Fibroblast of skin of left biceps (primary cell): Measurements from ENCODE around the gene NCAPD2.
"Not testable (repeated sequence)": the region's sequence is repeated elsewhere in the genome, so short reads cannot be mapped to it uniquely, and the experiment has no call there.

Experiments used
- DNase-seq, 2 experiments: peaks; one replicate each; pipeline ENCODE4 v3.0.0-alpha.2; 2013; ENCODE audit warnings: low read depth in 2 of 2

The NCAPD2 gene

GRCh38 chr12:6550294-6551062 lies 56.6 kb downstream of the NCAPD2 start:
- DNase-seq = no peak

DNA sequence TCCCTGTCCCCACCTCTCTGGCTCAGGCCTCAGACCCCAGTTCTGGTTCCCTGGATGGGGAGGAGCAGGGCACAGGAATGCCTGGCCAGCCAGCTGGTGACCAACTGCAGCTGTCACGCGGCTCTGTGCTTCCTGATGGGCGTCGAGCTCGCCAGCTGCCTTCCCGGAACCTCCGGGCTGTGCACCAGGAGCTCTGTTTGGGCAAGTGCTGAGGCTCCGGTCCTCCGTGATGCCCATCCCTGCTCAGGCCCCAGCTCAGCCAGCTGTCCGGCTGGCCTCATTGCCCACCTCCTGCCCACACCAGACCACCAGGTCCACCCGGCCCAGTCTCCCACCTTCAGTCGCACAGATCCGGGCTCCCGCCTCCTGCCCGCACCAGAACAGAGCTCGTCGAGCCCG lies 57.2 kb downstream of the NCAPD2 start:
- DNase-seq = no peak

DNA sequence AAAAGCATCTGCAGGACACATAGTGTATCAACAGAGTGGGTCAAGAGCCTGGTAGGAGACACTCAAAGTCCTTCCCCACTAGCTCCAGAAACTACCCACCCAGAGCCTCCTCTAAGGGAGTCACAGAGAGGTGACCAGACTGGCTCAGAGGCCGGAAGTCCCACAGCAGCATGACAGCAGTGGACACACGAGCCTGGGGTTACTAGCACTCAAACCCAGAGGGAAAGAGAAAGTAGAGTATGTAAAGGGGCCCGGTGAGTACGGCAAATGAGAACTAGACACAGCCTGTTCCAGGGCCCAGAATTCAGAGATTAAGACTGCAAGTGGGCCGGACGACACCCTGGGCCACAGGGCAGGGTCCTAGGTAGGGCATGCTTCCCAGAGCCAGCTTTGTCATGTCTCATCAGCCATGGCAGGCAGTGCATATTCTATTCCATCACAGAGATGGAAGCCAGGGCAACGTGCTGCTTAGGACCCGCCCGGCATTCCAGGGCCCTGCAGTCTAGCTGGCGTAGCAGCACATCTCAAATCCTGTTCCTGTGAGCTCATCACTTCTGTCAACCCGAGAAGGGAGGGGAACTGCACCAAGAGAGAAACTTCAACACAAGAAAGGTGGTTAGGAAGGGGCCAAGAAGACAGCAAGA lies 57.7 kb downstream of the NCAPD2 start:
- DNase-seq = no peak

GRCh38 chr12:6552140-6552551 lies 58.2 kb downstream of the NCAPD2 start:
- no peak for DNase-seq

DNA sequence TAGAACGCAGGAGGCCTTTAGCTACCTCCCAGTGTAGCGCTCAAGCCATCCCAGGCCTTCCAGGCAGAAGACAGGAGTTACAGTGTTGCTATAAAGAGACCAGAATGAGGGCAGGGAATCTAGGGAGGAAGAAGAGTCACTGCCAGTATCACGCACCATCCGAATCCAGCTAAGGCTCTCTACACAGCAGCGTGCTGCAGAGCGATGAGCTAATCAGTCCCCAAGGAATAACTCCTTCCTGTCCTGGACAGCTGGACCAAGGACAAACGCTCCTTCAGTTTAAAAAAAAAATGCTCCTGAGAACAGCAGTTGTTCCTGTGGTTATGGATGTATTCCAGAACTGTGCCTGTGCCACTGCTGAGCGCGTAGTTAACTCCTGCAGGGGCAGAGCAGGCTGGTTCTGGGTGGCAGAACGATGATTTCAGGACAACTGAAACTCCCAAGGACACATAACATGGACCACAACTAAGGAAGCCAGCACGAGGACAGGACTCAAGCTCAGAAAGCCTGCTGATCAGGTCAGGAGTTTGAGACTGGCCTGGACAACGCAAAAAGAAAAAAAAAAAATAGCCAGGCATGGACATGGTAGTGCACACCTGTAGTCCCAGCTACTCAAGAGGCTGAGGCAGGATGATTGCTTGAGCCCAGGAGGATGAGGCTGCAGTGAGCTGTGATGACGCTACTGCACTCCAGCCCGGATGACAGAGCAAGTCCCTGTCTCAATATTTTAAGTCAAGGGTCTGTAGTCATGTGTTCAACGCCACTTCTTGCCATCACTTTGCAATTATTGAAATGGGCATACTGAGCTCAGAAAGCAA lies 59.4 kb downstream of the NCAPD2 start:
- DNase-seq = no peak

DNA sequence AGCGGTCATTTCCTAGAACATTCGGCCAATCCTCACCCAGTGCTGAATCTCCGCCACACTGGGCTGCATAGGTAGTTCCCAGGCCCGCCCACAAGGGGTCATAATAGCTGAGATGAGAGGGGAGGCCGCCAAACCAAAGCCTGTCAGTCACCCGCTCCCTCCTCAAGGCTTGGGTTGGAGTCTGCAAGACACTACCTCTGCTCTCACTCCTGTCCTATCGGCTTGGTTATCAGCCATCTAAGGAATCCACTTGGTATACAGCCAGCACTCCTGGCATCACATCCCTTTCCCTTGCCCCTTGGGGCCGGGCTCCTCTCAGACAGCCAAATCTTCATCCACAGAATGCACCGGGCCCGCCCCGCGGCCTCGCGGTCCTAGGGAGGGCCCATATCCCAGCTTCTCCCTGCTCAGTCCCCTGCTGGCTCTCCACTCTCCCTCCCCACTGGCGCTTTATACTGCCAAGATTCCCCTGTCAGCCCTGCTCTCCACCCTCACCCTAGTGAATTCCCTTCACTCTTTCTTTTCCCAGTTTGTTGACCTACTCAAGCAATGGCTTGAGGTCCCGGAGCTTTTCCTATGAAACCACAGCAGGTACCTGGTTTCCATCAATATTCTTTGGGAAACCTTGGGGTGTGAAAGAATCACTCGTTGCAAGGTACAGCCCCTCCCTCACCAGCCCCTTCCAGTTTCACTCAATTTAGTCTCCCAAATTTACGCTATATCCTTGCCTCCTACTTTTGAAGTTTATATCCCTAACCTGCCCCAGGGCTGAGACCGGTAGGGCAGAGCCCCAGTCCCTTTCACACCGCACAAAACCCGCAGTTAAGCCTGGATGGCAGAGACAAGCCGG lies 60.5 kb downstream of the NCAPD2 start:
- no peak for DNase-seq

- no peak for DNase-seq
These were observed 61.3 kb downstream of the NCAPD2 start for GRCh38 chr12:6555018-6555691.

DNA sequence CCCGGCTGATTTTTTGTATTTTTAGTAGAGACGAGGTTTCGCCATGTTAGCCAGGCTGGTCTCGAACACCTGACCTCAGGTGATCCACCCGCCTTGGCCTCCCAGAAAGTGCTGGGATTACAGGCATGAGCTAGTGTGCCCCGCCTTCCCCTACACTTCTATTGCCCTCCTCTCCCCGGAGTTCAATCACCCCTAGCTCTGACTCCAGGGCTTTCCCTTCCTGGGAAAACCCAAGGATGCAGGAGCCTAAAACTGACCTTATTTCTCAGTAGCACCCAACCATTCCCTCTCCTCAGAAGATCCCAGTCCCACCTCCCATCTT lies 62.6 kb downstream of the NCAPD2 start:
- DNase-seq = not testable (repeated sequence)

DNA sequence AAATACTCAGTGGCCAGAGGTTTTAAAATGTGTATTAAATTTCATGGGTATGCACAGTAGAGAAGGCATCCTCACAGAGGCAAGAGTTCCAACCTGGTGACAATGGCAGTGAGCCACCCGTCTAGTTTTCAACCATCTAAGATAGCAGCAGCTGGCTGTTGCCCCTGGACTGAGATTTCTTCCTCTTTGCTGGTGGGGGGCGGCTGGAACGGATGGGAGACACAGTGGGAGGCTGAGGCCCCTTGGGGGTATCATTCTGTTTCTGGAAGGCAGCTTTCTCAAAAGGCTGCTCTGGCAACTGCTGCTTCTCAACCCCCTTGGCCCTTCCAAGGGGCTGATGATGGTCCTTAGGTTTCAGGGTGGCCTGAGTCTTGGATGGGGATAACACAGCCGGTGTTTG lies 63.0 kb downstream of the NCAPD2 start:
- DNase-seq = no peak

GRCh38 chr12:6558014-6558760 lies 64.3 kb downstream of the NCAPD2 start:
- not testable (repeated sequence) for DNase-seq

DNA sequence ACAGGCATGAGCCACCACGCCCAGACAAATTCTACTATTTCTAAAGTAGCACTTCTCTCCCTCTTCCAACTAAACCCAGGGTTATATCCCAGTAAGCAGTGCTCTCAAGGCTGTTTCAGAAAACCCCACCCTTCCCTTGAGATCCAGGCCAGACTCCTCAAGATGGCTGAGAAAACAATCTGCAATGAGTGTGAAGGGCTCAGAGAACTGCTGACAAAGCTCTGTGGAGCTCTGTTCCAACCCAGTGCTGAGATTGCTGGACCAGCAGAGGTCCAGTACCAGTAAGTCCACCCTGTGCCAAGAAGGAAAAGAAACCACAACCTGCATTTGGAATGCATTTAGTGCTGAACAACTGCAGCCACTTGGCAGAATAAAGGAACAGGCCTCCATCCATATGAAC lies 65.6 kb downstream of the NCAPD2 start:
- DNase-seq = no peak

DNA sequence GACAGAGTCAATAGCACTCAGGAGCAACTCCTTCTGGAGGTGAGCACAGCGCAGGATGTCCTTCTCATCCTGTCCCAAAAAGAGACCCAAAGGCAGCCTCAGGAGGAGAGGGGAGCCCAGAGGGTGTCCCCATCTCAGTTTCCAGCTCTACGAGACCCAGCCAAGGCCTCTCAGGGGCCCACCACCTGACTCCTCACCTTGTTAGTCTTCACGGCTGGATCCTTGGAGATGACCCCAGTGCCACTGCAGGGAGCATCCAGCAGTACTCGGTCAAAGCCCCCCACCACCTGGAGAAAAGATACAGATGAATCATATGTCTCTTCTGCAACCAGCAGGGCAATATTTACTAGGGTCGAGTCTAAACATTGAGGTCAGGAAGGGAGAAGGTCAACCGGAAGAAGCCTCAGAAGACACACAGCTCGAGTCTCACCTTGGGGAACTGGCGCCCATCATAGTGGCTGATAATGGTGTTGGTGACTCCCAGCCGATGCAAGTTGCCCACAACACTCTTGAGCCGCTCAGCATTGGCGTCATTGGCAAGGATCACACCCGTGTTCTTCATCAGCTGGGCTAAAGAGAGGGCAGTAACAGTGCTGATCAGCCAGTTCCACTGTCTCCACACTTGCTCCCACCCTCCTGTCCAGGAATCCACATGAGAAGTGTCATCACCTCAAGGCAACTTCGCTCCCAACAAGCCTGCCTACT lies 66.8 kb downstream of the NCAPD2 start:
- no peak for DNase-seq

DNA sequence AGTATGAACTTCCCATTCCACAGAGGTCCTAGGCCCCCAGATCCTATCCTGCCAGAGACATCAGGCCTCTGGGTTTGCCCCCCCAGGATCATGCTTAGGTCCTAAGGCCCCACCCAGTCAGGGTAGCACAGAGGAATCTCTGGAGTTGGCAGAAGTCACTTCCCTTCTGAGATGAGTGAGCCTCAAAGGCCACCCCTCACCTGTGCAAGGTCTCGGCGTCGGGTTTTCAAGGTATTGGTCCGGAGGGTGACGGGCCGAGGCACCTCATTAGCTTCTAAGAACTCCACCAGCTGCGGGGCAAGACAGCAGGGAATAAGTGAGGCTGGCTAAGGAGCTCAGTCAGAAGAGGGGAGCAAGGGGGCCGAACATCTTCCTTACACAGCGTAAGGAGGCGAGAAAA lies 69.0 kb downstream of the NCAPD2 start:
- DNase-seq = no peak

DNA sequence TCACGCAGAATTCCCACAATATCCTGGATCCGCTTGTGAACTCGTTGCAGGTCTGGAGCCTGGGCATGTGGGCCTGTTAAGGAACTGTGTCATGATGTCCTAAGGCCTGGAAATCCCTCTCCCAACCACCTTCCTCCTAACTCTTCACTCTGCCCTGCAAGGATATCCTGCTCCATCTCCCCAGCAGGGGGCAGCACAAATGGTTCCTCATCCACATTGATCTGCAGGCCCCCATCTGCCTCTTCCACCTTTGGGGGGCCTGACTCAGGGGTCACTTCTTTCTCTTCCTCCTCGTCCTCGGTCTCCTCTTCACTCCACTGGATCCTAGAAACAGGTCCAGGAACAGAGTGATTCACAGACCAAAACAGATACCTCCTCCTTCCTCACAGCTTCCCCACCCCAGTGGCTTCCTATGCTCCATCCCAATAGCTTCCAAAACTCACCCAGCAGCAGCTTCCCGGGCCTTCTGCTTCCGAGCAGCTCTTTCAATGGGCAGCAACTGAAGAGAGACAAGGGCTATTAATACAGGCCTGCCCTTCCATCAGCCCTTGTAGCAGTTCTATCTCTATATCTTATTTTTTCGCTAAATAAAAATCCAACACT lies 69.6 kb downstream of the NCAPD2 start:
- DNase-seq = no peak

- no peak for DNase-seq
These were observed 73.3 kb downstream of the NCAPD2 start for GRCh38 chr12:6567112-6567670.

DNA sequence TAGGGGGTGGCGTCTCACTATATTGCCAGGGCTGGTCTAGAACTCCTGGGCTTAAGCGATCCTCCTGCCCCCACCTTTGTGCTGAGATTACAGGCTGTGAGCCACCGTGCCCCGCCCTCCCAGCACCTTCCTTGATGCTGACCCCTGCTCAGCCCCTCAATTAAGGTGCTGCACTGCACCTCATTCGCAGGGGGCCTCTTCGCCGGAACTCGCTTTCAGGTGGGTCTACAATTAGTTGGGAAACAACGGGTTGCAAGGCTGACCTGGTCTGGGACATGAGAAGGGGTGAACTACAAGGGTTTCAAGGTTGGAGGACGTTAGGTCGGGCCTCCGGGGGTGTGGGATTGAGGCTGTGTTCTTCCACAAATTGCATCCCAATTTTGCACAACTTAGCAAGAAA lies 75.4 kb downstream of the NCAPD2 start:
- no peak for DNase-seq

DNA sequence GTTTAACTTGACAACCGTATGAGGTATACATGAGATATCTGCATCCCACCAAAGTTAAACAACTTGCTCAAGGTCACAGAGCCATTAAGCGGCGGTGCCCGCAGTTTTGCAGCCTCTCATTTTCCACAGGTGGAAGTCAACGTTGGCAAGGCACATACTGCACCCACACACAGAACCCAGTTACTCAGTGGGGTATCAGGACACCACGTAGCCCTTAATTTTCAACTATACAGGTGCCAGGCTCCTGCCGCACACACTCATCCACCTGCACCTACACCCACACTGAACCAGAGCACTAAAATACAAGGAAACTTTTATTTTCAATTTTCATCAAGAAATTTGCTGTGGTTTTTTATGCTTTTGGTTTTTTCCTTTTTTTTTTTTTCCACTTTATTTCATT lies 75.9 kb downstream of the NCAPD2 start:
- no peak for DNase-seq

- no peak for DNase-seq
These were observed 76.5 kb downstream of the NCAPD2 start for GRCh38 chr12:6570264-6570887.

DNA sequence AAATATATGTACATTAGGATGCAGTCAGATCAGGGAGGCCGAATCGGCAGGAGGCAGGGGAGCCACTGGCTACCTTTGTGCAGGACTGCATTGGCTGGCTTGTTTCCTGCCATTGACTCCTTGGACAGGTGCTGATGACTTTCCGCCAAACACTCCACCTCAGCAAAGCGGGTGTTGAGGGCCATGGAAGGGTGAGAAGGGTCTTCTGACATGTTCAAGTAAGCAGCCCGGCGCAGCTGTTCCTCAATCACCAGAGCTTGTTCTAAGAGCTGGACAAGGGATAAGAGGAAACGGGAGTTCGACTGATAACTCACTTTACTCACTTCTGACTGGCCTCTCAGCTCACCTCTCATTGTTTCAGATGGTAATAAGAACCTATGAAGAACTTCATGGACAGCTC lies 79.1 kb downstream of the NCAPD2 start:
- DNase-seq = no peak
